Skin of body (tissue), 2 donors: ENCODE measurements around the gene SERPINB3. TPM values are rescaled to one million over a fixed set of nuclear protein-coding genes. Genes with fewer than 3 reads are reported as not detected.
"Not testable (repeated sequence)": the region's sequence is repeated elsewhere in the genome, so short reads cannot be mapped to it uniquely, and the experiment has no call there.

Source experiments
- DNase-seq: peaks from one replicate; lab custom pipeline; 2025; lab: John Stamatoyannopoulos, UW
- total RNA-seq: library from RNA; depleted of rRNA; stranded (reverse); fragments of >200 nt; gene quantifications from one replicate; pipeline ENCODE4 v1.2.3, GENCODE V29; 2014

The SERPINB3 gene
- total RNA-seq, result 49.5 TPM

- not testable (repeated sequence) for DNase-seq
Observed at GRCh38 chr18:63661750-63662149, at the start of gene SERPINB3. SERPINB3 (minus strand) TSS chr18:63661893; CDS start chr18:63661216, 677 bp downstream.

GRCh38 chr18:63708650-63709049, 47.0 kb upstream of the SERPINB3 start:
- no peak for DNase-seq

DNA sequence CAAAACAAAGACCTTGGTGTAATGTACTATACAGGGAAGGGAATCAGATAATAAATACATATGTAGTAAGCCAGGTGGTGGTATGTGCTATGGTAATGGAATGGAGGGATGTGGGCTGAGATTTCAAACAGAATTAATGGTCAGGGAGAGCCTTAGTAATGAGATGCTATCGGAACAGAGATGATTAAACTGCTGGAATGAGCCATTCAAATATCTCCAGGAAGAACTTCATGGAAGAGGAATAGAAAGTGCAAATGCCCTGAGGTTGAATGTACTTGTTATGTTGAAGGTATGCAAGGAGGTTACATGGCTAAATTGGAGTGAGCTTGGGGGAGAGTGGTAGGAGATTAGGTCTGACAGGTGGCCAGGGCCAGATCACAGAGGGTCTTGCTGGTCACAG, 46.1 kb upstream of the SERPINB3 start:
- no peak for DNase-seq

DNA sequence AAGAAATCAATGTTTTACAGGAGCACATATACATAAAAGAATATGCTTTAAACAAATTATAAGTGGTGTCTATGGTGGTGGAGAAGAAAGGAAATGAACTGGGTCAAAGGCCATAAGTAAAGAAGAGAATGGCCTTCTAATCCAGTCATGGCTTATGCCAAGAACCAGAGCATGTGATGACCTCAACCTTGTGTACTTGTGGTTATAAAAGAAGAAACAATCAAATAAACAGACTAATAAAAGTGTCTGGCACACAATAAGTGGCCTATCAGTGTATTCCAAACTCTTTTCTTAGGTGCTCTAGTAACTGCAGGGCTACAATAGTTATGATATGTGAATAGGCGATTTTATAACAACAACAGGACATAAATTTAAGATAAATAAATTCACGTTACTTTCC, 43.7 kb upstream of the SERPINB3 start:
- DNase-seq, result no peak

DNA sequence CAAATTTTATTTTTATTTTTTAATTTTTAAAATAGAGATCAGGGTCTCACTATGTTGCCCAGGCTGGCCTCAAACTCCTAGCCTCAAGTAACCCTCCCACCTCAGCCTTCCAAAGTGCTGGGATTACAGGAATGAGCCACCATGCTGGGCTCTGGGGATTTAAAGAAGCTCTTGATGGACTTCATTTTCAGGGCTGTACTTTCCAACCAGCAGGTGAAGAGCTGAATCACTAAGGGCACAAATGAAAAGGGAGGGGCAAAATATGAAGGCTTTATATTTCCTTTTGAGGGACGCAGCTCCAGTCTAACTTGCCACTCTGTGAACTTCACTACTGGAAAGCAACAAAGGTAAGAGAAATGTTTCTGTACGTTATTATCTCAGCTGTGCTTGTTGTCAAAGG, 41.0 kb upstream of the SERPINB3 start, which contains the start of gene SERPINB11:
SERPINB11 (plus strand) TSS at position 301 of the 400 bp plus-strand sequence. CDS start 7,234 bp downstream, outside the sequence.
- no peak for DNase-seq

DNA sequence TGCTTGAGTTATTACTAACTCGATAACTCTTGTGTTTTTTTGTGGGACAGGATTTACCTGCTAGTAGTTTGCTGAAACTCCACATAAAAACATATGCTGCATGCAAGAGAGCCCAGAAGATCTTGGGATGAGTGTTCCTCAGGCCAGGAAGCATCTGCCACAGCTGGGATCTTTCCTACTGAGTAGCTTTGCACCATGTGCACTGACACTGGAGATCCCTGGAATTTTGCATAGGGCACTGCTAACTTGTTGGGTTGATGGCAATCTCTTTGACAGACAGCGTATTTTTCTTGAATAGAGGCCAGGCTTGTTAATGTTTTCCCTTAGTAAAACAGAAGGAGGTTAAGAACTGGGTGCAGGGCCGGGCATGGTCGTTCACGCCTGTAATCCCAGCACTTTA, 40.3 kb upstream of the SERPINB3 start:
- DNase-seq, result no peak

DNA sequence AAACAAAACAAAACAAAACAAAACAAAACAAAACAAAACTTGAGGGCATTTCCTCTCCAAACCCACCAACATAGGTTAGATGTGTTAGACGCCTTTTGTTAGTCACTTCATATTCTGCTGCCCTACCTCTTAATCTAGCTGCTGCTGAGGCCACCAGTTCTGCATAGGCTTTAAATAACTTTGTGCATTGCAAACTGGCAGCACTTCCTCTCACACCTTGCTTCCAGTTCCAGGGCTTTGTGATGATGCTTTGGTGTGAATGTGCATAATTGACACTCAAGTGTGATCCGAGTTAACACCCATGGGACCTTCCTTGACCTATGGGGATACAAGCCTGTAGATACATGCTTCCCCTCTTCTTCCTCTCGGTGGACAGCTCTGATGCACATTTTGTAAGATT, 38.8 kb upstream of the SERPINB3 start:
- no peak for DNase-seq

GRCh38 chr18:63697097-63697660, 35.5 kb upstream of the SERPINB3 start:
- DNase-seq, result no peak

DNA sequence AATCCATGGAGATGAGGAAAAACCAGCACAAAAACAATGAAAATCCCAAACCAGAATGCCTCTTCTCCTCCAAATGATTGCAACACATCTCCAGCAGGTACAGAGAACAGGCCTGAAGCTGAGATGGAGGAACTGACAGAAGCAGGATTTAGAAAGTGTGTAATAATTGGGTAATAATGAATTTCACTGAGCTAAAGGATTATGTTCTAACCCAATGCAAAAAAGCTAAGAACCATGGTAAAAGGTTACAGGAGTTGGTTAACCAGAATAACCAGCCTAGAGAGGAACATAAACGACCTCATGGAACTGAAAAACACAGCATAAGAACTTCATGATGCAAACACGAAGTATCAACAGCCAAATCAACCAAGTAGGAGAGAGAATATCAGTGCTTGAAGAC, 27.4 kb upstream of the SERPINB3 start:
- no peak for DNase-seq

DNA sequence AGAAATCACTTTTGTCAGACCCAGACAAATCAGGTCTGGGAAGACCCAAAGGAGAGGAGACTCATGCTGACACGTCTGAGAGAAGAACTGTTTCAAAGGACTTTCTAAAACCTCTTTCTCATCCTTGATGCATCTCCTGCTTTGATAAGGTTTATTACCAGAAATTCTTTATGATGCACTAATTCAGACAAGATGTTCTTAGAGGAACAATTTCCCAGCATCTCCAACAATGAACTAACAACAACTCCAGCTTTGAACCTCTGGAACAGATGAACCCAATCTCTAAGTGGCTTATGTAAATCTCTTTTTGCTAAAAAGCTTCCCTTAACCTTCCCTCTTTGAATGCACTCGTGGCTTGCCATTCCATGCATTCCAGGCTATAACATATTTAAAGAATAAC, 25.2 kb upstream of the SERPINB3 start:
- no peak for DNase-seq

DNA sequence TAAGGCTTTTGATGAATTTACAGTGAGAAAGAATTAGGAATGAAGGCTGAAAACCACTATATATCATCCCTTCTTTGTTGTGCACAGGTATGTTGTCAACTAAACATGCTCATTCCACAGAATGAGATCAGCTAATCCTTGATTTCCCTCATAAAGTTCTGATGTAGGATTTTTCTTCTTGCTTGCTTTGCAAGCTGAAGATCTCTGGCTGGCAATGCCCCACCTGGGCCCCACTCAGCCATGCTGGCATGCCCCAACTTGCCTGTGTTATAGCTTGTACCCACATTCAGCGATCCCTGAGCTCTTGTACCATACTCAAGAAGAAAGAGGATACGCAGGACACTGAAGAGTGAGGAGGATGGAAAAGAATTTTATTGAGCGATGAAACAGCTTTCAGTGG, 23.0 kb upstream of the SERPINB3 start:
- no peak for DNase-seq

GRCh38 chr18:63683890-63684289, 22.2 kb upstream of the SERPINB3 start:
- DNase-seq, result no peak

- DNase-seq, result peak; percentile 23
Observed at GRCh38 chr18:63683152-63683551, 21.5 kb upstream of the SERPINB3 start.

- DNase-seq, result no peak
Observed at GRCh38 chr18:63681449-63682340, 20.0 kb upstream of the SERPINB3 start.

DNA sequence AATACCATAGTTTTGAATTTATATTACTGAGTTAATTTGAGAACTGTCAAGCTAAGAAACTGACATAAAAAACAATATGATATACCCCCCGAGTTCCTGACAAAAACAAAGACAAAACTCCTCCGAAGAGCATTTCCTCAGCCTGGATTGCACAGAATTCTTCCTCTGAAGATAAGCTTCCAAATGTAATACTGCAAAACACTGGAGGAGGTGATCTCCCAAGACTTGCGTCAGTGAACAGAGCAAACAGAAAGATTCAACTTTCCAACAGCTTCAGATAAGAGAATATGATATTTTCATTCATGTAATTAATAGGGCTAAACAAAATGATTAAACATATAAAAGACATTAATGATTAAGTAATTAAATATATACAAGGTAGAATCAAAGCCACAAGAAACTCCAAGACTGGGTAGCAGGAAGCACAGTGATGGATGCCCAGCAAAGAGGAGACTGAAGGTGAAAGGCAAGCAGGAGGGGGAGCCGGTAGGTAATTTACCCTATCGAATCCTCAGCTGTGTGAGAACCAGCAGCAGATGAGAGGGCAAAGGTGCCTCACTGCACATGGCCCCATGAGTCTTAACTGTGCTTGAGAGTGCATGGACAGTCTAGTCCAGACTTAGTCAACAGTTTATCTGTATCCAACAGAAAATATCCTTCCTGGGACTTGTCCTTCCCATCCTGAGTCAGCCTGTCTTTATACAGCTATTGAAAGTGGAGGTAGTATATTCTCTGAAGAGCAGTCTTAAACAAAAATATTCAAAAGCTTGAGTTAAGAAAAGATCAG, 18.3 kb upstream of the SERPINB3 start:
- no peak for DNase-seq

DNA sequence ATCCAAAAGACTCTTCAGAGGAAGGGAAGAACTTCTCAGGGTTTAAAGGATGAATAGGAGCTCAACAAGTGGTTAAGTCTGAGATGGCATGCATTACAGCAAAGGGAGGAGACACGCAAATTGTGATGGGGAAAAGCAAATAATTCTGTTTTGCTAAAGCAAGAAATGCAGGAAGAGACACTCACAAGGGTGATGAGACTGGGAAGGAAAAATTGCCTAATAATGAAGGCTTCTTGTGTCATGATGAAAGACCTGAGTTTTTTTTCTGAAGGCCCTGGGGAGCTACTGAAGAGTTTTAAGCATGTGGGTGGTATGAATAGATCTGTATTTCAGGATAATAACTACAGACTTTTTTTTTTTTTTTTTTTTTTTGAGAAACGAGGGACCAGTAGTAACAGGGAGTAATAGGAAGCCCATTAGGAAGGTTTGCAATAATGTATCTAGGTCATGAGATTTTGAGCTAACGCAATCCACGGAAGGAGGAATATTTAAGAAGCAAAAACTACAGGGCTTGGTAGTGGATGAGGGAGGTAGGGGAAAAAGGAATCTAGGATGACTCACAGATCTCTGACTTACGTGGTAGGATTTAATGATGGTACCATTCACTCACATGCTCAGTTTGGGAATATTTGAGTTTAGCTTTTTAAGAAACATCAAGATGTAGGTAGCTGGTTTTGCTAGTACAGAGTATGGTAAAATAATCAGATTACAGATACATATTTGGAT, 16.0 kb upstream of the SERPINB3 start:
- no peak for DNase-seq

DNA sequence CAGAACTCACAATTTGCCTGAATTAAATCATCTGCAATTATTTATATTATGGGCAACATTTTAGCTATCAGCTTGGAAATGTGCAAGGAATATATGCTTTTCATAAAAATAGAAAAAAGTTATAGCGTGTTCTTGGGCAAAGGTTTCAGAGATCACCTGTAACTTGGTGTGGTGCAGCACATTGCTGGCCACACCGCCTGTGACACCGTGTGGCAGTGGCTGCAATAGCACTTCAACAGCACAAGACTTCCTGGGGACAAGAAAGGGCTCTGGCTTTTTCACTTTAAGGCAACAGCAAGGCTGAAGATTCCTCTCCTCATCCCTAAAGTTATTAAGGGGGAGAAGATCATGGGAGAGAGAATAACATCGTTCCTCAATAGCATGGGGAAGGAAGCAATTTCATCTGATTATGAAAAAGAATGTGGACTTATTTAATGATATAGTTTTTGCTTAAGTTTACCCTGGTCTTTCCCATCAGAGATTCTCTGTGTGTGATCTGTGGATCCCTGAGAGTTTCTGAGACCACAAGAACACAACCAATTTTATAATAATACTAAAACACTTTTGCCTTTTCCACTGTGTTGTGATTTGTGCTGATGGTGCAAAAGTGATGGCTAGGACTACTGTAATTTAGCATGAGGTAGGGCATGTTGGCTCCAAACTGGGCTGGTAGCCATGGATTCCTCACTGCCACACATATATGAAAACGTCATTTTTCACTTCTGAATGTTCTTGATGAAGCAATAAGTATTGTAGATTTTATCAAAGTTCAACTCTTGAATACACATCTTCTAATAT, 15.0 kb upstream of the SERPINB3 start:
- DNase-seq, result no peak

DNA sequence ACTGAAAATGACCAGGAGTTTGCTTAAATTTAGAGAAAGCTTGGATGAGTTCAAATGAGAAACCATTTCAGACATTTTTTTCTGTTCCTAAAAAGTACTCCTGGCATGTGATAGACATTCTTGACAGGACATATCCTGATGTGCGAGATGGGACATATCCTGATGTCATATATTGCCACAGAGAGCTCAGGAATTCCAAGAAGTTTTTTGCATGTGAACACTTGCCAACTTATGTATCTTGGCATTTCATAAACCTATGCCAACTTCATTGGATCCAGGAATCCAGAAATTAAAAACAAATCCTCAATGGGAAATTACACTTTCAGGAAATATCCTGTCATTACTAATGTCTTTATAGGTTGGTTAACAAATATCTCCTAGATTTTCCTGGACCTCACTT, 2.9 kb upstream of the SERPINB3 start:
- DNase-seq, result no peak

GRCh38 chr18:63658920-63659319, 2.8 kb downstream of the SERPINB3 start:
- DNase-seq, result not testable (repeated sequence)

- peak; percentile 61 for DNase-seq
Observed at GRCh38 chr18:63650271-63650670, 11.4 kb downstream of the SERPINB3 start.

DNA sequence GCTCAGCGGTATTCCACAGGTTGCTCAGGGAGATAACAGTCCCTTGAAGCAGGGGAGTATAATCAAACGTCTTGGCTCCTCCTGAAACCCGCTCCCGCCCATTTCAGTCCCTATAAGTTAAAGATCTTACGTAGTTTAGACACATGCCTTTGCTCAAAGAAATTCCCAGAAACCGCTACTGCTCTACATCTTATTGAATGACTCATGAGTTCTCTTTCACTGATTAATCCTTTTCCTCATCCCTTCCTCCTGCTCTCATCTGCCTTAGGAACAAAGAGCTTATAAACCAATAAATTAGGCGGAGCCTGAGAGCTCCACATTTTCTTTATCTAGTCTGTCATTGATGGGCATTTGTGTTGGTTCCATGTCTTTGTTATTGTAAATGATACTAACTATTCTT, 13.5 kb downstream of the SERPINB3 start:
- DNase-seq, result no peak
